ENCODE data around the gene CLPTM1. TPM values are rescaled to one million over a fixed set of nuclear protein-coding genes. Genes with fewer than 3 reads are reported as not detected.
A peak's percentile ranks its signal among the peaks of the same experiment; 100 is the strongest.

The CLPTM1 gene
- total and polyA plus RNA-seq, 2 of the 8 experiments (the other 6 are each of a cell fraction or from before 2014, with no cell fraction given), result 84.8 to 108 TPM

DNA sequence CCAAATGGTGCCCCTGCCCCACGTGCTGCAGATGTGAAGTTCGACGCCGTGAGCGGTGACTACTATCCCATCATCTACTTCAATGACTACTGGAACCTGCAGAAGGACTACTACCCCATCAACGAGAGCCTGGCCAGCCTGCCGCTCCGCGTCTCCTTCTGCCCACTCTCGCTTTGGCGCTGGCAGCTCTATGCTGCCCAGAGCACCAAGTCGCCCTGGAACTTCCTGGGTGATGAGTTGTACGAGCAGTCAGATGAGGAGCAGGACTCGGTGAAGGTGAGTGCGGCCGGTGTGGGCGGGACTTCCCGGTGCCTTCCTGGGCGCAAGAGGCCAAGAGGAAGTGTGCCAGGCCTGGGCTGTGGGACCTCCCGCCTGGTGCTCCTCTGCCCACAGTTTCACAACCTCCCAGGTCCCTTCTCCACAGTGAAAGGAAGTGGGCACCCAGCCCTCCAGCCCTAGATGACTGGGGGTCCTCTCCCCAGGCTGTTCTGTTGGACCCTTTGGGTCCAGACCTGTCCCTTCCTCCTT is 32.0 kb downstream of the CLPTM1 start:
- no peak overlapping the region for H2BK120ac ChIP-seq (replicated peaks; ENCODE audit: low read depth, low read length)
- no peak overlapping the region for H3K23ac ChIP-seq (ENCODE audit: insufficient read length)
- no peak overlapping the region for H2BK12ac ChIP-seq (ENCODE audit: low read depth, low read length)
- no peak overlapping the region for H3K27ac ChIP-seq (ENCODE audit: low read depth, low read length)
- CTCF ChIA-PET (ENCODE audit: partially characterized antibody), result interaction anchor here (1.3 to 3.8 kb wide), 4 partner anchors 8 to 70 kb away, joined by 5 to 28 read pairs (median 12); no protein-coding TSS in a partner anchor
- no peak overlapping the region for H3K18ac ChIP-seq (ENCODE audit: extremely low read depth, low read length)
- H3K27me3 ChIP-seq (replicated peaks in 1 of 4; ENCODE audit: control insufficient read depth in 3 of 4, extremely low read depth in 1 of 4, insufficient read depth in 3 of 4, low read length in 3 of 4), result no peaks in the 10 kb centered on the region
- 96% methylated on average over 20 of the region's 20 CpGs; no CpG with 5 or more reads in 1 of the 2 experiments for WGBS, 2 experiments (ENCODE audit: extremely low coverage in 1 of 2, insufficient coverage in 1 of 2, insufficient read length in 1 of 2, insufficient replicate concordance in 2 of 2, low coverage in 1 of 2, low lambda C conversion rate in 2 of 2, missing lambda C conversion rate in 1 of 2)
- H3K14ac ChIP-seq (ENCODE audit: insufficient read length), result no peak overlapping the region
- no peak overlapping the region for H4K91ac ChIP-seq (replicated peaks; ENCODE audit: insufficient read length, low read length)
- DNase-seq (ENCODE audit: low read depth in 1 of 2, low spot score in 2 of 2) (no peak), FAIRE-seq (no peak)
- no peaks in the 10 kb centered on the region for H3K79me1 ChIP-seq (ENCODE audit: low read depth, low read length)
- H3K4me2 ChIP-seq (ENCODE audit: insufficient read depth in 1 of 2, low read depth in 2 of 2, low read length in 2 of 2), result no peak overlapping the region
- H3K9ac ChIP-seq (replicated peaks in 1 of 4; ENCODE audit: extremely low read depth in 1 of 4, low read depth in 3 of 4, low read length in 3 of 4), result peak overlapping the region in 1 of 4 experiments; percentile 28; a peak in 1 of 7 replicates
- H3K36me3 ChIP-seq (ENCODE audit: control insufficient read depth in 2 of 4, insufficient read depth in 4 of 4, low read length in 3 of 4), result peaks cover 6 to 22% (median 12%) of the 10 kb centered on the region in 4 experiments; a peak in 6 of 8 replicates
- POLR2A ChIA-PET (ENCODE audit: partially characterized antibody), result interaction anchor here (0.9 to 1.7 kb wide), 4 partner anchors 9 to 90 kb away, joined by 3 to 4 read pairs (median 4); no protein-coding TSS in a partner anchor
- no peaks in the 10 kb centered on the region for H3K4me1 ChIP-seq (replicated peaks in 1 of 4; ENCODE audit: control insufficient read depth in 3 of 4, insufficient read depth in 4 of 4, low read length in 3 of 4)
- H3K23me2 ChIP-seq (ENCODE audit: low read depth, low read length), result no peaks in the 10 kb centered on the region
- no peak overlapping the region for H4K5ac ChIP-seq (ENCODE audit: insufficient read length, low read depth, low read length)
- no peak overlapping the region for H3K4me3 ChIP-seq (ENCODE audit: extremely low read depth in 1 of 4, insufficient read depth in 2 of 4, low read depth in 3 of 4, low read length in 4 of 4)
- no peaks in the 10 kb centered on the region for H3K79me2 ChIP-seq (ENCODE audit: control insufficient read depth in 1 of 2, insufficient read depth in 2 of 2, low read length in 2 of 2)
- no peak overlapping the region for H3K4ac ChIP-seq (replicated peaks; ENCODE audit: insufficient read length, low read depth, low read length)
- H3K9me3 ChIP-seq (ENCODE audit: insufficient read depth in 2 of 2, low read depth in 1 of 2, low read length in 1 of 2), result no peaks in the 10 kb centered on the region
- H4K20me1 ChIP-seq (replicated peaks in 1 of 2; ENCODE audit: control insufficient read depth in 1 of 2, insufficient read depth in 2 of 2, low read length in 2 of 2), result peaks cover 2 to 16% of the 10 kb centered on the region in 2 experiments
- no peak overlapping the region for H4K8ac ChIP-seq (ENCODE audit: extremely low read depth, insufficient read depth, low read length)
- no peak overlapping the region for H2BK20ac ChIP-seq (ENCODE audit: low read length)
- H2AFZ ChIP-seq (ENCODE audit: low read length), result no peak overlapping the region
- H2BK5ac ChIP-seq (ENCODE audit: low read depth, low read length), result no peak overlapping the region; the same call in 1 of the 2 replicates
- no peak overlapping the region for H2AK5ac ChIP-seq (ENCODE audit: low read depth, low read length)
- H2BK15ac ChIP-seq (ENCODE audit: low read length), result no peak overlapping the region
- H3K56ac ChIP-seq (replicated peaks; ENCODE audit: insufficient read length, low read depth, low read length), result no peak overlapping the region
